H1 (cell line): ENCODE data around the gene IL36B. TPM values are rescaled to one million over a fixed set of nuclear protein-coding genes. Genes with fewer than 3 reads are reported as not detected.

Experiments used
- CBX8 ChIP-seq: fragments of 300-800, 300-1000 bp; sonication (generic); IDR thresholded peaks from 2 replicates; pipeline ENCODE4 v1.7.1; 2016; ENCODE audit warnings: low read depth, low read length, borderline replicate concordance
- MAFK ChIP-seq: IDR thresholded peaks from 2 replicates; pipeline ENCODE4 v1.6.1; 2012; ENCODE audit warnings: low read depth, mild to moderate bottlenecking, improper control_type of control experiment, low read length
- POU5F1 ChIP-seq: IDR thresholded peaks from 2 replicates; pipeline ENCODE4 v1.6.1; 2011; ENCODE audit warnings: low read depth, mild to moderate bottlenecking, low read length, moderate library complexity
- RAD21 ChIP-seq, 2 experiments: IDR thresholded peaks in 1 of 2; conservative IDR thresholded peaks in 1 of 2; 2 replicates each; pipeline ENCODE4 v1.6.1; 2011; ENCODE audit warnings: low read depth in 2 of 2, low read length in 2 of 2, improper control_type of control experiment in 1 of 2, inconsistent platforms in 1 of 2, mild to moderate bottlenecking in 1 of 2, moderate library complexity in 1 of 2
- polyA plus RNA-seq, 7 experiments: library from polyadenylated mRNA; depleted of rRNA in 3 of 7; stranded (reverse) in 5 of 7; unstranded in 2 of 7; fragments of >200 nt in 5 of 7; fragments of 200-250 nt in 2 of 7; gene quantifications; 1 replicate in 5 of 7; 2 replicates in 1 of 7; 4 replicates in 1 of 7; pipeline versions ENCODE4 v1.2.1 to v1.2.3, GENCODE V29; 2011 to 2013; ENCODE audit warnings: missing spikeins in 2 of 7, mixed read lengths in 2 of 7
- total RNA-seq: library from RNA; stranded (reverse); fragmentation: NEBNext Ultra II Directional; extraction: Animal tissue kit (Norgen Biotek cat#: 25700); gene quantifications from 2 replicates; pipeline ENCODE4 v1.2.1, GENCODE V29; 2021
- TF ChIP-seq, protein P1 (sequence below): fragments of 300-600 bp; sonication (generic); IDR thresholded peaks from 2 replicates; pipeline ENCODE4 v1.7.1; 2012; ENCODE audit warnings: low read length, moderate library complexity, mild to moderate bottlenecking, inconsistent platforms; ENCODE audit not compliant: insufficient replicate concordance
- TF ChIP-seq, protein P2 (sequence below), 3 experiments: IDR thresholded peaks; 1 replicate in 2 of 3; 2 replicates in 1 of 3; pipeline versions ENCODE4 v1.5.1 to v1.6.1; 2011; ENCODE audit warnings: low read length in 3 of 3, mild to moderate bottlenecking in 3 of 3, inconsistent platforms in 2 of 3, low read depth in 1 of 3, moderate library complexity in 1 of 3; ENCODE audit not compliant: insufficient read depth in 1 of 3; ENCODE audit errors: control extremely low read depth in 1 of 3
- TF ChIP-seq, protein P3 (sequence below): IDR thresholded peaks from 2 replicates; pipeline ENCODE4 v1.6.1; 2012; ENCODE audit warnings: inconsistent platforms

The IL36B gene
- total and polyA plus RNA-seq, 2 of the 8 experiments (the other 6 are each of a cell fraction or from before 2014, with no cell fraction given): not detected

DNA sequence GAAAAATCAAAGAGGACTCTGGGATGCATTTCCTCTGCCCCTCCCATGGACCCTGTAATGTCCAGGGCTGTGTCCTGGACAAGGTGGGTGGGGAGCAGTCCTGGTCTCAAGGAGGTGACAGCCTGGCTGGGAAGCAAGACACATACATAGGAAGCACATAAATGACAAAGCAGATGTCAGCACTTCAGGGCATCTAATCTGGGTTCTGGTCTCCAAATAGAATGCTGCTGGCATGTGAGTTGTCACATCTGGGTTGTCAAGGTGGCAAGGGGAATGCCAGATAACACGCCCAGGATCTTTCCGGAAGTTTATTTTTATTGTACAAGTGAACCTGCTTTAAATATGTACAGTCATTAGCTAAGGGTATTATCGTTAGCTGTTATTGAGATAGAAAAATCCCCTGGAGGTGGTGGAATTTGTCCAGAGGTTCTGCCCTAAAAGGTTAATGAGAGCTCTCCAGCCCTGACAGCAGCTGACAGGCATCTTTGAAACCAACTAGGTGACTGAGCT is 20.7 kb upstream of the IL36B start (continued):
- TF ChIP-seq, protein P1, sequence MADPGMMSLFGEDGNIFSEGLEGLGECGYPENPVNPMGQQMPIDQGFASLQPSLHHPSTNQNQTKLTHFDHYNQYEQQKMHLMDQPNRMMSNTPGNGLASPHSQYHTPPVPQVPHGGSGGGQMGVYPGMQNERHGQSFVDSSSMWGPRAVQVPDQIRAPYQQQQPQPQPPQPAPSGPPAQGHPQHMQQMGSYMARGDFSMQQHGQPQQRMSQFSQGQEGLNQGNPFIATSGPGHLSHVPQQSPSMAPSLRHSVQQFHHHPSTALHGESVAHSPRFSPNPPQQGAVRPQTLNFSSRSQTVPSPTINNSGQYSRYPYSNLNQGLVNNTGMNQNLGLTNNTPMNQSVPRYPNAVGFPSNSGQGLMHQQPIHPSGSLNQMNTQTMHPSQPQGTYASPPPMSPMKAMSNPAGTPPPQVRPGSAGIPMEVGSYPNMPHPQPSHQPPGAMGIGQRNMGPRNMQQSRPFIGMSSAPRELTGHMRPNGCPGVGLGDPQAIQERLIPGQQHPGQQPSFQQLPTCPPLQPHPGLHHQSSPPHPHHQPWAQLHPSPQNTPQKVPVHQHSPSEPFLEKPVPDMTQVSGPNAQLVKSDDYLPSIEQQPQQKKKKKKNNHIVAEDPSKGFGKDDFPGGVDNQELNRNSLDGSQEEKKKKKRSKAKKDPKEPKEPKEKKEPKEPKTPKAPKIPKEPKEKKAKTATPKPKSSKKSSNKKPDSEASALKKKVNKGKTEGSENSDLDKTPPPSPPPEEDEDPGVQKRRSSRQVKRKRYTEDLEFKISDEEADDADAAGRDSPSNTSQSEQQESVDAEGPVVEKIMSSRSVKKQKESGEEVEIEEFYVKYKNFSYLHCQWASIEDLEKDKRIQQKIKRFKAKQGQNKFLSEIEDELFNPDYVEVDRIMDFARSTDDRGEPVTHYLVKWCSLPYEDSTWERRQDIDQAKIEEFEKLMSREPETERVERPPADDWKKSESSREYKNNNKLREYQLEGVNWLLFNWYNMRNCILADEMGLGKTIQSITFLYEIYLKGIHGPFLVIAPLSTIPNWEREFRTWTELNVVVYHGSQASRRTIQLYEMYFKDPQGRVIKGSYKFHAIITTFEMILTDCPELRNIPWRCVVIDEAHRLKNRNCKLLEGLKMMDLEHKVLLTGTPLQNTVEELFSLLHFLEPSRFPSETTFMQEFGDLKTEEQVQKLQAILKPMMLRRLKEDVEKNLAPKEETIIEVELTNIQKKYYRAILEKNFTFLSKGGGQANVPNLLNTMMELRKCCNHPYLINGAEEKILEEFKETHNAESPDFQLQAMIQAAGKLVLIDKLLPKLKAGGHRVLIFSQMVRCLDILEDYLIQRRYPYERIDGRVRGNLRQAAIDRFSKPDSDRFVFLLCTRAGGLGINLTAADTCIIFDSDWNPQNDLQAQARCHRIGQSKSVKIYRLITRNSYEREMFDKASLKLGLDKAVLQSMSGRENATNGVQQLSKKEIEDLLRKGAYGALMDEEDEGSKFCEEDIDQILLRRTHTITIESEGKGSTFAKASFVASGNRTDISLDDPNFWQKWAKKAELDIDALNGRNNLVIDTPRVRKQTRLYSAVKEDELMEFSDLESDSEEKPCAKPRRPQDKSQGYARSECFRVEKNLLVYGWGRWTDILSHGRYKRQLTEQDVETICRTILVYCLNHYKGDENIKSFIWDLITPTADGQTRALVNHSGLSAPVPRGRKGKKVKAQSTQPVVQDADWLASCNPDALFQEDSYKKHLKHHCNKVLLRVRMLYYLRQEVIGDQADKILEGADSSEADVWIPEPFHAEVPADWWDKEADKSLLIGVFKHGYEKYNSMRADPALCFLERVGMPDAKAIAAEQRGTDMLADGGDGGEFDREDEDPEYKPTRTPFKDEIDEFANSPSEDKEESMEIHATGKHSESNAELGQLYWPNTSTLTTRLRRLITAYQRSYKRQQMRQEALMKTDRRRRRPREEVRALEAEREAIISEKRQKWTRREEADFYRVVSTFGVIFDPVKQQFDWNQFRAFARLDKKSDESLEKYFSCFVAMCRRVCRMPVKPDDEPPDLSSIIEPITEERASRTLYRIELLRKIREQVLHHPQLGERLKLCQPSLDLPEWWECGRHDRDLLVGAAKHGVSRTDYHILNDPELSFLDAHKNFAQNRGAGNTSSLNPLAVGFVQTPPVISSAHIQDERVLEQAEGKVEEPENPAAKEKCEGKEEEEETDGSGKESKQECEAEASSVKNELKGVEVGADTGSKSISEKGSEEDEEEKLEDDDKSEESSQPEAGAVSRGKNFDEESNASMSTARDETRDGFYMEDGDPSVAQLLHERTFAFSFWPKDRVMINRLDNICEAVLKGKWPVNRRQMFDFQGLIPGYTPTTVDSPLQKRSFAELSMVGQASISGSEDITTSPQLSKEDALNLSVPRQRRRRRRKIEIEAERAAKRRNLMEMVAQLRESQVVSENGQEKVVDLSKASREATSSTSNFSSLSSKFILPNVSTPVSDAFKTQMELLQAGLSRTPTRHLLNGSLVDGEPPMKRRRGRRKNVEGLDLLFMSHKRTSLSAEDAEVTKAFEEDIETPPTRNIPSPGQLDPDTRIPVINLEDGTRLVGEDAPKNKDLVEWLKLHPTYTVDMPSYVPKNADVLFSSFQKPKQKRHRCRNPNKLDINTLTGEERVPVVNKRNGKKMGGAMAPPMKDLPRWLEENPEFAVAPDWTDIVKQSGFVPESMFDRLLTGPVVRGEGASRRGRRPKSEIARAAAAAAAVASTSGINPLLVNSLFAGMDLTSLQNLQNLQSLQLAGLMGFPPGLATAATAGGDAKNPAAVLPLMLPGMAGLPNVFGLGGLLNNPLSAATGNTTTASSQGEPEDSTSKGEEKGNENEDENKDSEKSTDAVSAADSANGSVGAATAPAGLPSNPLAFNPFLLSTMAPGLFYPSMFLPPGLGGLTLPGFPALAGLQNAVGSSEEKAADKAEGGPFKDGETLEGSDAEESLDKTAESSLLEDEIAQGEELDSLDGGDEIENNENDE: no peak
- TF ChIP-seq, protein P2, sequence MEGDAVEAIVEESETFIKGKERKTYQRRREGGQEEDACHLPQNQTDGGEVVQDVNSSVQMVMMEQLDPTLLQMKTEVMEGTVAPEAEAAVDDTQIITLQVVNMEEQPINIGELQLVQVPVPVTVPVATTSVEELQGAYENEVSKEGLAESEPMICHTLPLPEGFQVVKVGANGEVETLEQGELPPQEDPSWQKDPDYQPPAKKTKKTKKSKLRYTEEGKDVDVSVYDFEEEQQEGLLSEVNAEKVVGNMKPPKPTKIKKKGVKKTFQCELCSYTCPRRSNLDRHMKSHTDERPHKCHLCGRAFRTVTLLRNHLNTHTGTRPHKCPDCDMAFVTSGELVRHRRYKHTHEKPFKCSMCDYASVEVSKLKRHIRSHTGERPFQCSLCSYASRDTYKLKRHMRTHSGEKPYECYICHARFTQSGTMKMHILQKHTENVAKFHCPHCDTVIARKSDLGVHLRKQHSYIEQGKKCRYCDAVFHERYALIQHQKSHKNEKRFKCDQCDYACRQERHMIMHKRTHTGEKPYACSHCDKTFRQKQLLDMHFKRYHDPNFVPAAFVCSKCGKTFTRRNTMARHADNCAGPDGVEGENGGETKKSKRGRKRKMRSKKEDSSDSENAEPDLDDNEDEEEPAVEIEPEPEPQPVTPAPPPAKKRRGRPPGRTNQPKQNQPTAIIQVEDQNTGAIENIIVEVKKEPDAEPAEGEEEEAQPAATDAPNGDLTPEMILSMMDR (IDR thresholded peaks at IDR 0.05; ENCODE audit: control extremely low read depth in 1 of 3, insufficient read depth in 1 of 3, low read depth in 1 of 3, low read length in 3 of 3): no peak
- TF ChIP-seq RAD21 (IDR thresholded peaks at IDR 0.05 in 1 of 2, conservative IDR thresholded peaks at IDR 0.05 in 1 of 2; ENCODE audit: low read depth in 2 of 2, low read length in 2 of 2) (no peak), CBX8 (no peak), MAFK (no peak), POU5F1 (no peak)
- TF ChIP-seq, protein P3, sequence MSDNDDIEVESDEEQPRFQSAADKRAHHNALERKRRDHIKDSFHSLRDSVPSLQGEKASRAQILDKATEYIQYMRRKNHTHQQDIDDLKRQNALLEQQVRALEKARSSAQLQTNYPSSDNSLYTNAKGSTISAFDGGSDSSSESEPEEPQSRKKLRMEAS: no peak
